Femur (tissue), 1 donor: ENCODE measurements around the gene MYO5B.
A peak's percentile ranks its signal among the peaks of the same experiment; 100 is the strongest.

Source experiments
- DNase-seq: peaks from one replicate; pipeline ENCODE4 v3.0.0-alpha.2; 2017

Gene MYO5B

GRCh38 chr18:50061876-50062517 lies 132.9 kb downstream of the MYO5B start:
- DNase-seq = no peak

- DNase-seq = no peak
Observed at GRCh38 chr18:50060822-50061221, 134.1 kb downstream of the MYO5B start.

- DNase-seq = no peak
Observed at GRCh38 chr18:50058731-50059130, 136.2 kb downstream of the MYO5B start.

- no peak for DNase-seq
Observed at GRCh38 chr18:50057009-50057408, 137.9 kb downstream of the MYO5B start.

GRCh38 chr18:50056185-50056584 lies 138.8 kb downstream of the MYO5B start:
- DNase-seq = no peak

GRCh38 chr18:50055488-50055887 lies 139.5 kb downstream of the MYO5B start:
- no peak for DNase-seq

- no peak for DNase-seq
Observed at GRCh38 chr18:50053111-50053510, 141.8 kb downstream of the MYO5B start.

GRCh38 chr18:50051288-50051687 lies 143.7 kb downstream of the MYO5B start:
- no peak for DNase-seq

- no peak for DNase-seq
Observed at GRCh38 chr18:50045126-50045525, 149.8 kb downstream of the MYO5B start.

GRCh38 chr18:50044402-50044801 lies 150.5 kb downstream of the MYO5B start:
- no peak for DNase-seq

GRCh38 chr18:50042611-50043010 lies 152.3 kb downstream of the MYO5B start:
- no peak for DNase-seq

GRCh38 chr18:50039746-50040145 lies 155.2 kb downstream of the MYO5B start:
- DNase-seq = no peak

- DNase-seq = no peak
Observed at GRCh38 chr18:50038448-50038847, 156.5 kb downstream of the MYO5B start.

- DNase-seq = no peak
Observed at GRCh38 chr18:50034029-50034428, 160.9 kb downstream of the MYO5B start.

- no peak for DNase-seq
Observed at GRCh38 chr18:50033004-50033403, 161.9 kb downstream of the MYO5B start.

- no peak for DNase-seq
Observed at GRCh38 chr18:50030146-50030545, 164.8 kb downstream of the MYO5B start.

GRCh38 chr18:50027996-50028395 lies 167.0 kb downstream of the MYO5B start:
- no peak for DNase-seq

- no peak for DNase-seq
Observed at GRCh38 chr18:50024466-50024865, 170.5 kb downstream of the MYO5B start.

GRCh38 chr18:50022985-50023384 lies 172.0 kb downstream of the MYO5B start:
- DNase-seq = no peak

- DNase-seq = no peak
Observed at GRCh38 chr18:50014606-50015005, 180.3 kb downstream of the MYO5B start.

- no peak for DNase-seq
Observed at GRCh38 chr18:50013363-50014138, 181.4 kb downstream of the MYO5B start.

- no peak for DNase-seq
Observed at GRCh38 chr18:50011813-50012435, 183.0 kb downstream of the MYO5B start.

- peak; percentile 24 for DNase-seq
Observed at GRCh38 chr18:50009773-50010335, 185.1 kb downstream of the MYO5B start.

- DNase-seq = no peak
Observed at GRCh38 chr18:50008306-50008705, 186.6 kb downstream of the MYO5B start.
